ENCODE measurements around the gene ACAP1. TPM values are rescaled to one million over a fixed set of nuclear protein-coding genes. Genes with fewer than 3 reads are reported as not detected.
A peak's percentile ranks its signal among the peaks of the same experiment; 100 is the strongest.

The ACAP1 gene
- total RNA-seq, 1 donor from 2014 or later, result 12.7 TPM

- no peak for DNase-seq (ENCODE audit: low spot score)
These were observed 26.7 kb upstream of the ACAP1 start for GRCh38 chr17:7309628-7310027.

- DNase-seq (ENCODE audit: low spot score), result no peak
These were observed 25.1 kb upstream of the ACAP1 start for GRCh38 chr17:7311110-7311705.

GRCh38 chr17:7312432-7313087 lies 23.8 kb upstream of the ACAP1 start:
- DNase-seq (ENCODE audit: low spot score), result no peak

- no peak for DNase-seq (ENCODE audit: low spot score)
These were observed 23.0 kb upstream of the ACAP1 start for GRCh38 chr17:7313088-7313889.

- no peak for DNase-seq (ENCODE audit: low spot score)
These were observed 22.2 kb upstream of the ACAP1 start for GRCh38 chr17:7313890-7314718.

- DNase-seq (ENCODE audit: low spot score), result peak; percentile 94
These were observed 21.4 kb upstream of the ACAP1 start, which contains the start of gene GPS2 for GRCh38 chr17:7314719-7315569. TSS of gene GPS2 (minus strand) at chr17:7315360. CDS start at chr17:7315052, 308 bp downstream.

- DNase-seq (ENCODE audit: low spot score), result no peak
These were observed 20.6 kb upstream of the ACAP1 start for GRCh38 chr17:7315570-7316235.

- no peak for DNase-seq (ENCODE audit: low spot score)
These were observed 19.0 kb upstream of the ACAP1 start for GRCh38 chr17:7317161-7317803.

GRCh38 chr17:7318121-7318860 lies 18.0 kb upstream of the ACAP1 start:
- DNase-seq (ENCODE audit: low spot score), result no peak

GRCh38 chr17:7321466-7321865 lies 14.9 kb upstream of the ACAP1 start:
- DNase-seq (ENCODE audit: low spot score), result no peak

- no peak for DNase-seq (ENCODE audit: low spot score)
These were observed 13.7 kb upstream of the ACAP1 start for GRCh38 chr17:7322520-7323194.

GRCh38 chr17:7323731-7324437 lies 12.4 kb upstream of the ACAP1 start:
- no peak for DNase-seq (ENCODE audit: low spot score)

- no peak for DNase-seq (ENCODE audit: low spot score)
These were observed 11.9 kb upstream of the ACAP1 start for GRCh38 chr17:7324438-7324779.

GRCh38 chr17:7325031-7325528 lies 11.2 kb upstream of the ACAP1 start:
- no peak for DNase-seq (ENCODE audit: low spot score)

GRCh38 chr17:7326186-7326585 lies 10.1 kb upstream of the ACAP1 start:
- no peak for DNase-seq (ENCODE audit: low spot score)

GRCh38 chr17:7327056-7327455 lies 9.3 kb upstream of the ACAP1 start:
- DNase-seq (ENCODE audit: low spot score), result no peak

GRCh38 chr17:7327501-7327900 lies 8.8 kb upstream of the ACAP1 start:
- no peak for DNase-seq (ENCODE audit: low spot score)

GRCh38 chr17:7328009-7328408 lies 8.3 kb upstream of the ACAP1 start:
- DNase-seq (ENCODE audit: low spot score), result no peak
